22Rv1 (cell line): ENCODE results near the gene OR6J1.

Experiments
- CTCF ChIP-seq: fragments of 450-650 bp; IDR thresholded peaks from 2 replicates; pipeline ENCODE4 v1.5.1; 2017; ENCODE audit warnings: mild to moderate bottlenecking
- ZFX ChIP-seq: fragments of 450-650 bp; IDR thresholded peaks from 2 replicates; pipeline ENCODE4 v1.6.1; 2017; ENCODE audit warnings: antibody characterized with exemption, borderline replicate concordance

- no peak for TF ChIP-seq CTCF
- no peak for TF ChIP-seq ZFX
Observed at GRCh38 chr14:22623047-22623446, 21.1 kb downstream of the OR6J1 start.
